HCT116 (cell line): ENCODE measurements around the gene CSAG2. TPM values are rescaled to one million over a fixed set of nuclear protein-coding genes. Genes with fewer than 3 reads are reported as not detected.
"Not testable (repeated sequence)": the region's sequence is repeated elsewhere in the genome, so short reads cannot be mapped to it uniquely, and the experiment has no call there.

ENCODE experiments used
- ATAC-seq: fragments of 200-7000 bp; cut with Tn5 transposase; 2 replicates; pipeline ENCODE4 v1.9.1; 2020; ENCODE audit warnings: mild to moderate bottlenecking, moderate library complexity
- BruUV-seq: library from RNA; stranded (reverse); fragments of 400-500 nt; replicated peaks from 2 replicates; lab custom pipeline; 2021; lab: Mats Ljungman, UMichigan
- CTCF ChIA-PET: fragments of 300-600 bp; sonication (Branson Sonifier 250); formaldehyde crosslinking; loops from one replicate; lab custom pipeline; 2021; ENCODE audit warnings: antibody characterized with exemption; lab: Charles Lee
- POLR2A ChIA-PET: fragments of 300-600, 350-600 bp; sonication (Branson Sonifier 250); formaldehyde crosslinking; loops from one replicate; lab custom pipeline; 2021; ENCODE audit warnings: antibody characterized with exemption; lab: Charles Lee
- RAD21 ChIA-PET, 2 experiments: fragments of 300-600 bp; sonication (Branson Sonifier 250); formaldehyde crosslinking; loops; one replicate each; lab custom pipeline; 2023; ENCODE audit warnings: low total read pairs in 2 of 2; ENCODE audit not compliant: uncharacterized antibody in 2 of 2, unreplicated experiment in 2 of 2, low non-redundant PET in 1 of 2; lab: Charles Lee
- DNase-seq: peaks from one replicate; pipeline ENCODE4 v3.0.0-alpha.2; 2010; ENCODE audit warnings: low read depth, low spot score
- H2AFZ ChIP-seq: fragments of 200-600 bp; shearing (Covaris generic), sonication (generic); 2 replicates; pipeline ENCODE4 v1.6.1; 2017; ENCODE audit warnings: low read depth, mixed run types, mixed read lengths, antibody characterized with exemption, low read length; ENCODE audit not compliant: poor library complexity, severe bottlenecking
- H3K27ac ChIP-seq: 2 replicates; pipeline ENCODE4 v1.5.1; 2012; ENCODE audit warnings: low read depth, low read length
- H3K27me3 ChIP-seq: fragments of 200-600 bp; sonication (generic); 2 replicates; pipeline ENCODE4 v1.6.1; 2016; ENCODE audit warnings: mixed run types, low read length, mixed read lengths; ENCODE audit not compliant: insufficient read depth
- H3K36me3 ChIP-seq, 2 experiments: fragments of 200-500 bp in 1 of 2; fragments of 200-600 bp in 1 of 2; sonication (Bioruptor generic) in 1 of 2; sonication (generic) in 1 of 2; 2 replicates each; pipeline versions ENCODE4 v1.5.1 to v1.6.1; 2014 to 2016; ENCODE audit warnings: low read length in 2 of 2, inconsistent platforms in 1 of 2, mixed read lengths in 1 of 2, mixed run types in 1 of 2; ENCODE audit not compliant: insufficient read depth in 2 of 2, control insufficient read depth in 1 of 2
- H3K4me1 ChIP-seq, 2 experiments: fragments of 200-600 bp in 1 of 2; sonication (generic) in 1 of 2; 2 replicates each; pipeline versions ENCODE4 v1.5.1 to v1.6.1; 2012 to 2017; ENCODE audit warnings: low read length in 2 of 2, inconsistent platforms in 1 of 2, mild to moderate bottlenecking in 1 of 2, mixed read lengths in 1 of 2, mixed run types in 1 of 2, moderate library complexity in 1 of 2; ENCODE audit not compliant: insufficient read depth in 2 of 2, control insufficient read depth in 1 of 2
- H3K4me2 ChIP-seq: fragments of 200-600 bp; sonication (generic); 2 replicates; pipeline ENCODE4 v1.6.1; 2017; ENCODE audit warnings: mixed run types, low read length, mixed read lengths
- H3K4me3 ChIP-seq, 2 experiments: fragments of 200-600 bp in 1 of 2; sonication (generic) in 1 of 2; replicated peaks in 1 of 2; 2 replicates each; pipeline ENCODE4 v1.5.1; 2011 to 2016; ENCODE audit warnings: low read length in 2 of 2, control low read depth in 1 of 2, low read depth in 1 of 2, mild to moderate bottlenecking in 1 of 2, mixed read lengths in 1 of 2, mixed run types in 1 of 2
- H3K79me2 ChIP-seq: fragments of 200-600 bp; sonication (generic); 2 replicates; pipeline ENCODE4 v1.6.1; 2017; ENCODE audit warnings: mild to moderate bottlenecking, mixed run types, low read length, moderate library complexity, mixed read lengths; ENCODE audit not compliant: insufficient read depth
- H3K9ac ChIP-seq: fragments of 200-600 bp; sonication (generic); 2 replicates; pipeline ENCODE4 v1.6.1; 2016; ENCODE audit warnings: low read length, mixed read lengths
- H3K9me2 ChIP-seq: fragments of 200-600 bp; sonication (generic), shearing (Covaris generic); 2 replicates; pipeline ENCODE4 v1.6.1; 2017; ENCODE audit warnings: mixed run types, mild to moderate bottlenecking, moderate library complexity; ENCODE audit not compliant: insufficient read depth
- H3K9me3 ChIP-seq, 2 experiments: fragments of 200-500 bp in 1 of 2; fragments of 200-600 bp in 1 of 2; sonication (Bioruptor generic) in 1 of 2; sonication (generic) in 1 of 2; 2 replicates each; pipeline ENCODE4 v1.6.1; 2014 to 2017; ENCODE audit warnings: low read length in 2 of 2, mixed read lengths in 2 of 2, inconsistent platforms in 1 of 2, low read depth in 1 of 2, mild to moderate bottlenecking in 1 of 2, mixed run types in 1 of 2, moderate library complexity in 1 of 2; ENCODE audit not compliant: control insufficient read depth in 1 of 2, insufficient read depth in 1 of 2
- H4K20me1 ChIP-seq: fragments of 200-600 bp; sonication (generic), shearing (Covaris generic); 2 replicates; pipeline ENCODE4 v1.6.1; 2017; ENCODE audit warnings: mixed run types, mild to moderate bottlenecking, moderate library complexity; ENCODE audit not compliant: insufficient read depth
- intact Hi-C: fragments of 100-400 bp; cut with micrococcal nuclease; formaldehyde crosslinking; loops from 2 replicates; pipeline ENCODE4 v1.10.0; 2022
- total RNA-seq: library from RNA; stranded (reverse); gene quantifications from one replicate; pipeline ENCODE4 v1.2.1, GENCODE V29; 2021; ENCODE audit not compliant: unreplicated experiment

The CSAG2 gene
- total RNA-seq, 1 experiment from 2014 or later = not detected

DNA sequence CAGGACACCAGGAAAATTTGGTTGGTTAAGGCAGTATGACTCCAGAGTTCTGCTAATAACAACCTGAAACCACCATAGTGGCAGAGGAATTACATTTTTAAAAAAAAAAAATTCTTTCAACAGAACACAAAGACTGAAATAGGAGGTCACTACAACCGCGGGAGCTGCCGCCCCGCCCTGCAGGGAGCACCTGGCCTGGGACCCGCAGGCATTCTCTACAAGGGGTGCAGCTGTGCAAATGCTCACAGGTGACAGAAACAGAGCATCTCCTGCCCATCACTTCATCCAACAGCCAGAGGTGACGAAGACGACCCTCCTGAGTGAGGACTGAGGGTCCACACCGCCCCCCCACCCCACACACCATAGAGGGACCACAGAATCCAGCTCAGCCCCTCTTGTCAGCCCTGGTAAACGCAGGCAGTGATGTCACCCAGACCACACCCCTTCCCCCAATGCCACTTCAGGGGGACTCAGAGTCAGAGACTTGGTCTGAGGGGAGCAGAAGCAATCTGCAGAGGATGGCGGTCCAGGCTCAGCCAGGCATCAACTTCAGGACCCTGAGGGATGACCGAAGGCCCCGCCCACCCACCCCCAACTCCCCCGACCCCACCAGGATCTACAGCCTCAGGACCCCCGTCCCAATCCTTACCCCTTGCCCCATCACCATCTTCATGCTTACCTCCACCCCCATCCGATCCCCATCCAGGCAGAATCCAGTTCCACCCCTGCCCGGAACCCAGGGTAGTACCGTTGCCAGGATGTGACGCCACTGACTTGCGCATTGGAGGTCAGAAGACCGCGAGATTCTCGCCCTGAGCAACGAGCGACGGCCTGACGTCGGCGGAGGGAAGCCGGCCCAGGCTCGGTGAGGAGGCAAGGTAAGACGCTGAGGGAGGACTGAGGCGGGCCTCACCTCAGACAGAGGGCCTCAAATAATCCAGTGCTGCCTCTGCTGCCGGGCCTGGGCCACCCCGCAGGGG, 10.8 kb downstream of the CSAG2 start, which contains the start of gene MAGEA3:
MAGEA3 (plus strand) TSS at position 843 of the 980 bp plus-strand sequence. CDS start 2,039 bp downstream, outside the sequence.
- POLR2A ChIA-PET, BruUV-seq, H3K27ac ChIP-seq, H3K9me2 ChIP-seq, intact Hi-C loops, H2AFZ ChIP-seq, H3K79me2 ChIP-seq, RAD21 ChIA-PET, H3K9me3 ChIP-seq, H3K4me1 ChIP-seq, DNase-seq, H4K20me1 ChIP-seq, H3K4me2 ChIP-seq, H3K9ac ChIP-seq, CTCF ChIA-PET, H3K36me3 ChIP-seq, H3K27me3 ChIP-seq: not testable (repeated sequence)
- peak within 1 kb of the TSS; percentile 30 to 37; a peak in 3 of 4 replicates for H3K4me3 ChIP-seq
- peak; percentile 91 for ATAC-seq

DNA sequence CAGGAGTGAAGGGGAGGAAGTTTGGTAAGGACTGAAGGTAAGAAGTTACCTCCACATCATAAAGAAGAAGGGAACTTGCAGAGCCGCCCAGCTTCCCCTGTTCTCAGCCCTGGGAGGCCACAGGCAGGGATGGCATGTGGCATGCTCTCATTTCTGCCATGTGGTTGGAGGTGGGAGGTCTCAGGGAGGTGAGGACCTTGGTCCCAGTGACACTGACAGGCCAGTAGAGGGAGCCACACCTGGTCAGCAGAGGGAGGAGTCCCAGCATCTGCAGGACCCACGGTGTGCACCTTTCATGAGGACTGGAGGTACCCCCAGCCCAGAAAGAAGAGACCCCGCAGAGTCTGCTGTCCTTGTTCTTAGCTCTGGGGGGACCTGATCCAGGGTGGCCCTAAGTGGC, 28.1 kb downstream of the CSAG2 start:
- CTCF ChIA-PET = not testable (repeated sequence)

DNA sequence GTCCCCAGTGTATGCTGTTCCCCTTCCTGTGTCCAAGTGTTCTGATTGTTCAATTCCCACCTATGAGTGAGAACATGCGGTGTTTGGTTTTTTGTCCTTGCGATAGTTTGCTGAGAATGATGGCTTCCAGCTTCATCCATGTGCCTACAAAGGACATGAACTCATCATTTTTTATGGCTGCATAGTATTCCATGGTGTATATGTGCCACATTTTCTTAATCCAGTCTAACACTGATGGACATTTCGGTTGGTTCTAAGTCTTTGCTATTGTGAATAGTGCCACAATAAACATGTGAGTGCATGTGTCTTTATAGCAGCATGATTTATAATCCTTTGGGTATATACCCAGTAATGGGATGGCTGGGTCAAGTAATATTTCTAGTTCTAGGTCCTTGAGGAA, 34.4 kb downstream of the CSAG2 start:
- POLR2A ChIA-PET, RAD21 ChIA-PET, H3K9me2 ChIP-seq, H3K79me2 ChIP-seq, H3K4me2 ChIP-seq, H3K9ac ChIP-seq, H3K4me3 ChIP-seq, H3K4me1 ChIP-seq, ATAC-seq, H4K20me1 ChIP-seq, BruUV-seq, H3K36me3 ChIP-seq, intact Hi-C loops, H3K9me3 ChIP-seq, H3K27ac ChIP-seq, H2AFZ ChIP-seq, CTCF ChIA-PET, DNase-seq, H3K27me3 ChIP-seq: not testable (repeated sequence)

More for the DNA sequence above, 28.1 kb downstream of the CSAG2 start:
- H3K4me2 ChIP-seq, RAD21 ChIA-PET, H3K4me3 ChIP-seq, H2AFZ ChIP-seq, H3K27ac ChIP-seq, H3K79me2 ChIP-seq, POLR2A ChIA-PET, H4K20me1 ChIP-seq, H3K9me2 ChIP-seq, intact Hi-C loops, H3K9ac ChIP-seq, H3K27me3 ChIP-seq, H3K4me1 ChIP-seq, BruUV-seq, H3K36me3 ChIP-seq, DNase-seq, H3K9me3 ChIP-seq: not testable (repeated sequence)
- peak; percentile 98 for ATAC-seq
